GM21529 (cell line): ENCODE results near the gene LRCH2.

Source experiments
- ATAC-seq: cut with Tn5 transposase; IDR thresholded peaks from one replicate; pipeline ENCODE4 v1.9.1; 2021; ENCODE audit not compliant: unreplicated experiment

Gene LRCH2

DNA sequence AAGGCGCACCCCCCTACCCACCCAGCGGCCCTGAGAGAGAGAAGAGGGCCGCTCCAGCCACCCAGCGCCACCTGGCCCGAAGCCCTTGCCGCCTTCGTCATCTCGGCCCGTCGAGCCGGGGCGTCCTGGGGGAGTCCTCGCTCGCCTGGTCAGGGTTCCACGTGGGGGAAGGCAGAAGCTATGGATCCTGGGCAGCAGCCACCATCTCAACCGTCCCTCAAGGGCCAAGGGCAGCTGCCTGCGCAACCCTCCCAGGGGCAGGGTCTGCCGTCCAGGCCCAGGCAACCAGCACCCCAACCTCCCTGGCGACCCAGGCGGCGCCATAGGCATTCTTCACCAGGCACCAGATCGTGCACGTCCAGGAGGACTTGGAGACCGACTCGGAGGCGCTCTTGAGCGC is 165.0 kb downstream of the LRCH2 start:
- no peak for ATAC-seq

DNA sequence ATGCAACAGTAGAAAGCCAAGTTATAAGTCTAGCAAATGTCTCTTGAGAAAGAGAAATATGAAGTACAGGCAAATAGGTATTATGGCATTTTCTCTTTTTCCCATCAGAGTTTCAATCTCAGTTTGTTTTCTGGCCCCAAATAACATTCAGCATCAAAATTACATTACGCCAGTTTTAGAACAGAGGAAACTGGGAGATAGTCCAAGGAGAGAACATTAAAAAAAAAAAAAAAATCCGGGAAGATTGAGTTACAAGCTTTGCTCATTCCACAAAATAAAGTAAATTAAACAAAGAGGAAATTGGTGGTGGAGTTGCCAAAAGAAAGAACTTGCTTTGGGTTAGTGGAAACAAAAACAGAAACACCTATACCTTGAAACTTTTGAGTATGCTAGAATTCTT is 166.1 kb downstream of the LRCH2 start:
- ATAC-seq, result no peak

DNA sequence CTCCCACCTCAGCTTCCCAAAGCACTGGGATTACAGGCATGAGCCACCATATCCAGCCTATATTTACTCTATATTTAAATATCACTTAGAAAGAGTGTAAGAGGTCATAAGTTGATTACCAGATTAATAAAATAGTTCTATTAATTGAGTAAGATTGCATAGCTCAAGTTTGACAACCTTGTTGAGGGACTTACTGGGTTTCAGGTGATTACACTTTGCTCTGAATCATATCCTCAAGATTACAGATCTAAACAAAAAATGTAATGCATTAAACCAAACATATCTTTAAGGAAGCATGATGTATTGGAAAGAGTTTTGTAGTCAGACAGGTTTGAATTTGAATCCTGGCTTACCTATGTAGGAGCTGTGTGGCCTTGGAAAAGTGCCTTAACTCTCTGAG is 168.6 kb downstream of the LRCH2 start:
- ATAC-seq, result no peak
